Activated CD8-positive, alpha-beta memory T cell treated with anti-CD3 and anti-CD28 coated beads, Interleukin-2, amount 50 U/mL, for 24 hours (primary cell): ENCODE results near the gene ARID2.

Experiments used
- DNase-seq: peaks from one replicate; pipeline ENCODE4 v3.0.0-alpha.2; 2020; ENCODE audit errors: extremely low read depth

Gene ARID2

DNA sequence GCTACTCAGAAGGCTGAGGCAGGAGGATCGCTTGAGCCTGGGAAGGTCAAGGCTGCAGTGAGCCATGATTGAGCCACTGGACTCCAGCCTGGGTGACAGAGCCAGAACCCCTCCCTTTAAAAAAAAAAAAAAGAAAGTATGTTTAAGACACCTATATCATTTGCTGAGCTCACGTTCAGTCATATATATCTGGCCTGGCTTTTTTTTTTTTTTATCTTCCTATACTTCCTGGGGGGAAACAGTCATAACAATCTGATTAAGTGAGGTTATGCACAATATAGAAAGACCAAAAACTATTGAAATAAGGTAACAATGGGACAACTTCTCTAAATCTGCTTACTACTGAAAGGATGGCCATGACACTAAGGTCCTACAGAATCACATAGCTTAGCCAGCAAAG, 9.4 kb upstream of the ARID2 start:
- no peak for DNase-seq

GRCh38 chr12:45721369-45721768, 8.1 kb upstream of the ARID2 start:
- DNase-seq = no peak

- DNase-seq = no peak
These were observed 7.6 kb upstream of the ARID2 start for GRCh38 chr12:45721954-45722353.

DNA sequence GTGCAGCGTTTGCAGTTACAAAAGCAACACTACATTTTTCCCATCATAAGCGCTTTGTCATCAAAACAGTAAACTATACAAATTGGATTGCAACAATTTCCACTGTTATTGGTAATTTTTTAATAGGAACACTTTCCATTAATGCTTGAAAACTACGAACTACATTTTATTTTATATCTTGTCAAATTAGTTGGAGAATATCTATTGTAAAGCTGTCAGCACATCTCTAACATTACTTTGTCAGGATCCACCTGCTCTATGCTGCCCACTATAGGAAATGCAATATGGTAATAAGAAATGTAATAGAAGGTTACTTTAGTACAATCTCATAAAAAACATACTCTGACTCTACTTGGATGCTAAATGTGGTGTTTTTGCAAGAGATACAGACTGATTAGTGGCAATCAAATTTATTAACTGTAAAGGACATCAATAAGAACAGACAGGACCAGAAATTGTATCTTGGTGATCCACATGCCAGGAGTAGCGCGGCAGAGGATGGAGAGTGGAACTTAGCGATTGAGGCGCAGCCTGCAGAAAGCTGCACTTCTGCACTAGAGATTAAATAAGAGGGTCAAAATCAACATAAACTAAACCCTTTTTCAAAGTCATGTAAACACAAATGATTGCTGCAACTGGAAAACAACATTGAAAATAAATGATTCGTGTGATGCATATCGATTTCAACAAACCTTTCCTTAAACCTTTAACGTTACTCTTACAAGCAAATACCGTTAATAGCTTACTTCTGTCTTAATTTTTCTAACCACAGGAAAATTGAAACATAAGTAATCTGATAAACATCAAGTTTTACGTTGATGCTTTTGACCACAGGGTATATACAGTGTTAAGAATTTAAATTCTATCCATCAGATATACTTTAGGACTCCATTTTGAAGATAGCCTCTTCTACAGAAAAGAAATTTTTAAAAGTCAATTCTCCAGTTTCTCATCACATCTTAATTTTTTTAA, 3.6 kb upstream of the ARID2 start:
- DNase-seq = no peak

DNA sequence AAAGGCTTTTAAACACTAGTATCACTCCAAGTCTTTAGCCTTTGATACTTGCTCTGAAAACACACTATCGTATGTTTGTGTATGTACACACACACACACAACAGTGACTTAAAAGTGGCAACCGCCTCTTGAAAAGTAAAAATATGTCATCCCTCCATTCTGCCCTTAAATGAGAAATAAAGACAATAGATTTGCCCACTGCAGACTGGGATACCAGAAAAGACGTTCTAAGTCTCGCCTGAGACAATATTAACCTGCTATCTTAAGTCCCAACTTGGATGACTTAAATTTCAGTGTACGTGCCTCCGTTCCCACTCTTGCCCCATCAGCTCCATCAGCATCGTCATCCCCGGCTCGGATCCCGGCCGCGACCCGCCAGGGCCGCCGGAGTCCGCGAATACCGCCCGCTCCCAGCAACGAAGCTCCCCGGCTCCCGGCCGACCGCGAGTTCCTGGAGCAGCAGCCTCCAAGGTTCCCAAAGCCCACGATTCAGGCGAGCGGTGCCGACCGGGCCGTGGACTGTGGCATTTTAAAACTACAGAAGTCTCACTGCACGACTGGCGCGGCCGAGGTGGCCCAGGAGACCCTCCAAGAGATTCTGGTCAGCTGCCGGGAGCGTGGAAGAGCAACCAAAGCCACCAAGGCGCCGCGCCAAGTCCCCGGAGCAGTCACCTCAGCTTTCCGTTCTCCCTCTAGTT, 2.8 kb upstream of the ARID2 start:
- DNase-seq = no peak

DNA sequence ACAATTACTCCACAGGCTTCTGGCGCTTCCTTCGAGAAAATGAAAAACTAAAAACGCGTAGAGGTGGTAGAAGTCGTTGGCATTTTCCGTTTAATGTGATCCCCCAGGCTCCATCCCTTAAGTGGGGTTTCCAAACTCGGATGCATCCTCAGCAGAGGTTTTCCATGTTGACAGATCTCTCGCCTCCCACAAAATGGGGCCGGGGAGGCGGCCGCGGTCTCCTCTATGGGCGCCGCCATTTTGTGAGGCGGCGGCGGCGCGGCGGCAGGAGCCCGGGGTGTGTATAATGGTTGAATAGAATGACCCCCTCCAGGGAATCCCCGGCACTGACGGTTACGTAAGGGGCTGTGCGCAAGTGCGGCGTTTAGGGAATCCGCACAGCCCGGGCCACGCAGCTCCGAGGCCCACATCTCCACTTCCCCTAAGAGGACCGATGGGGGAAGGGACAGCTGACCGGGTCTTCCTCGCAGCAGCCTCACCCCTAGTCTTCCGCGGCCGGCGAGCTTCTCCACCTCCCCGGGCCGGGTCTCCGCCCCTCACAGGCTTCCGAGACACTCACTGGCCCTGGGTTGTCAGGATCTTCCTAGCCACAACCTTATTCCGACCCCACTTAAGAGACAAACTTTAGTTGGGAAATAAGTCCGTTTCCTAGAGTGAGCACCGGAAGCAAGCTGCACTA, 2.1 kb upstream of the ARID2 start:
- peak; percentile 69 for DNase-seq

- DNase-seq = no peak
These were observed 1.4 kb upstream of the ARID2 start for GRCh38 chr12:45727980-45728629.

DNA sequence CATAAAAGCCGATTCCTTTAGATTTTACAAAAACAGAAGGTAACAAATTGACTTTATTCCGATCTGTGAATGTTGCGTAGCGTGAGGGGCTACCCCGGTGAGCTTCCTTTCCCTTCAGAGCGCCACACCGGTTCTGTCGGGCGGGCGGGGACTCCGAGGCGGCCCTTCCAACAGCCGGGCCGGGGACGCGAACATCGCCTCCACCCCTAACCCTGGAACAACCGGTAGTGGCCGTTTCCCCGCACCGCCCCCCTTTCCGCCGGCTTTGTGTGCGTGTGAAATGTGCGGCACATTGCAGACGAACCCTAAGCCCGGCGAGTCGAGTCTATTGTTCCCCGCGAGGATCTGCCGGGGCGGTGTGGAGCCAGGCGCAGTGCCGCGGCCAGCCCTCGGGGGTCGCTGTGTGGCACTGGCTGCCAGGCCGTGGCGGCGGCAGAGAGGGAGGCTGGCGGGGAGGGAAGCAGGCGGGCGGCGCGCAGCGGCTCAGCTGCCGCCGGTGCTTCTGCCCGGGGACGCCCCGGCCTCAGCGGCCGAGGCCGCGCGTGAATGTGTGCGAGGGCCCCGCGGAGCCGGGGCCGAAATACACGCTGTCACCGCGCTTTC, 775 bp upstream of the ARID2 start:
- DNase-seq = peak; percentile 87

- DNase-seq = no peak
These were observed 510 bp downstream of the ARID2 start for GRCh38 chr12:45730084-45730347.

GRCh38 chr12:45730348-45731189, 1.1 kb downstream of the ARID2 start:
- no peak for DNase-seq

GRCh38 chr12:45731190-45731775, 1.8 kb downstream of the ARID2 start:
- no peak for DNase-seq

DNA sequence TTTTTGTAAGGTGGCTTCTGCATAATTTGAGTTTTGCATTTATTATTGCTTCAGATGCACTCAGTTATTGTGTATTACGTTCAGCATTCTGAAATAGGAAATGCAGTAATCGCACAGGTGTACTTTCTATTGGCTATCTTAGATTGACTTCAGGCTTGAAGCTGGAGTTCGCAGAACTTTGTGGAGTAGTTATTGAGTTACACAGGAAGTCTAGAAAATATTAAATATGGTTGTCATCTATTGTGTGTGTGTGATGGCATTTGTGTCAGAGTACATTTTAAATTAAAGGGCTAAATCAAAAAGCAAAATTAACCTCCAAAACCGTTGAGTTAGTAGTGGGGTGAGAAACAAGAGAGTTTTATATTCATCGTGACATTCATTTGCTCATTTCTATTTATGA, 2.7 kb downstream of the ARID2 start:
- no peak for DNase-seq

GRCh38 chr12:45732936-45733335, 3.4 kb downstream of the ARID2 start:
- no peak for DNase-seq

DNA sequence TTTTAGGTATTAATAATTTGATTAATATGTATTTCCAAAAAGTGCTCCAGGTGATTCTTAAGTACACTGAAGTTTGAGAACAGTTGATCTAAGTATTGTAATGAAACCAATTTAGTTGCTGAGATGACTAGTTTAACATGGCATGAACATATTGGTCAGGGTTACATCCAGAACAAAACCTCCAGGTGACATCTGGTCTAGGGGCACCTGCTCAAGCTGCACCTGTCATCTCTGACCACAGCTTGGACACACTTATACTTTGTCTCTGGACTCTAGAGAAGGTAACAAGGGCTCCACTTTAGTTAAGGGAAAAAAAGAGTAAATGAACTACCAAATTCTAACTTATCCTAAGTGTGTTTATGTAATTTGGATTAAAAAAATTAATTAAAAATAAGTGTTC, 8.1 kb downstream of the ARID2 start:
- DNase-seq = no peak

DNA sequence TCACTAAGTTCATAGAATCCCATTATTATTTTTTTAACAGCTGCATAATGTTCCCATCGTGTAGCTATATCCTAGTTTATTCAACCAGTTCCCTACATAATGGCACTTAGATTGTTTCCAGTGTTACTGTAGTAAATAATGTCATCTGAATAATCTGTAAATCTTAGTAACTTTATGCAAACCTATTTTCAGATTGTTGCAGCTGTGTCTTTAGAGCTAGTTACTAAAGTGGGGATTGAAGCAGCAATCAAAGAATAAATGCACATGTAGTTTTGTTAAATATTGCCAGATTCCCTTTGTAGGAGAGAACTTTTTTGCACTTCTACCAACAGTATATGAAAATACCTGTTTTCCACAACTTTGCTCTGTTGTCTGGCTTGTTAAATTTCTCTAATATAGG, 13.1 kb downstream of the ARID2 start:
- DNase-seq = no peak

DNA sequence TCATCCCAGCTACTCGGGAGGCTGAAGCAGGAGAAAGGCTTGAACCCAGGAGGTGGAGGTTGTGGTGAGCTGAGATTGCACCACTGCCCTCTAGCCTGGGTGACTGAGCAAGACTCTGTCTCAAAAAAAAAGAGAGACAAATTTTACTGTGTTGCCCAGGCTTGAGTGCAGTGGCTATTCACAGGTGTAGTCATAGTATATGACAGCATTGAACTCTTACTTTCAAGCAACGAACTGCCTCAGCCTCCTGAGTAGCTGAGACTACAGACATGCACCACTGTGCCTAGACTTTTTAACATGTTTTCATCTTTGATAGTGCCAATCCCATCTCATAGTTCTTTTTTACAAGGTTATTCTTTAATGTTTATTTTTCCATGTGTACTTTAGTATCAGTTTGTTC, 13.7 kb downstream of the ARID2 start:
- DNase-seq = no peak

GRCh38 chr12:45745861-45746277, 16.4 kb downstream of the ARID2 start:
- DNase-seq = no peak

GRCh38 chr12:45756666-45757065, 27.2 kb downstream of the ARID2 start:
- no peak for DNase-seq

- DNase-seq = no peak
These were observed 27.7 kb downstream of the ARID2 start for GRCh38 chr12:45757172-45757571.

DNA sequence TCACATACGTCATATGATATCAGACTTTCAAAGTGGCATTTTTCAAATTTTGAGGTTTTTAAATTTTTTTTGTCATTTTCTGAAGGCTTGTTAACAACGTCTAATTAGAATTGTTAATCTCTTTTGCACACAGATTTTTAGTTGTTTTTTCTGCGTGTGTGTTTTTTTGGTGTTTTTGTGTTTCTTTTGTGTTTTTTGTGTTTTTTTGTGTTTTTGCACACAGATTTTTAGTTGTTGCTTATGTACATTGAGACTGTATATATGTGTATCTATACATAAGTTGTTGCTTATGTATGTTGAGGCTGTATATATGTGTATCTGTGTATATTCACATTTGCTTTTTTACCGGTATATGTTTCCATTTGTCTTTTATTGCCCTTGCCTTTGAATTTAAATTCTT, 30.8 kb downstream of the ARID2 start:
- no peak for DNase-seq
